Measurements from ENCODE around the gene PLG.
"Not testable (repeated sequence)": the region's sequence is repeated elsewhere in the genome, so short reads cannot be mapped to it uniquely, and the experiment has no call there.

PLG gene

GRCh38 chr6:160701918-160702680 is at the start of gene PLG:
Gene PLG, plus strand, starts transcription at chr6:160702244. Its CDS starts 61 bp downstream, at chr6:160702305.
- DNase-seq (ENCODE audit: low read depth, low spot score): not testable (repeated sequence)

GRCh38 chr6:160659562-160659961 is 42.5 kb upstream of the PLG start:
- no peak for DNase-seq (ENCODE audit: low read depth, low spot score)

- DNase-seq (ENCODE audit: low read depth, low spot score): no peak
Measured at GRCh38 chr6:160661216-160661615, 40.8 kb upstream of the PLG start.

GRCh38 chr6:160662429-160662828 is 39.6 kb upstream of the PLG start:
- DNase-seq (ENCODE audit: low read depth, low spot score): no peak

GRCh38 chr6:160662842-160663241 is 39.2 kb upstream of the PLG start:
- no peak for DNase-seq (ENCODE audit: low read depth, low spot score)

- DNase-seq (ENCODE audit: low read depth, low spot score): not testable (repeated sequence)
Measured at GRCh38 chr6:160664198-160664597, 37.8 kb upstream of the PLG start, which contains the start of gene LPA. Gene LPA, minus strand, starts transcription at chr6:160664275. Its CDS starts 61 bp downstream, at chr6:160664214.

- DNase-seq (ENCODE audit: low read depth, low spot score): no peak
Measured at GRCh38 chr6:160667639-160668481, 34.2 kb upstream of the PLG start.

- DNase-seq (ENCODE audit: low read depth, low spot score): no peak
Measured at GRCh38 chr6:160668589-160668988, 33.5 kb upstream of the PLG start.

GRCh38 chr6:160676418-160676817 is 25.6 kb upstream of the PLG start:
- not testable (repeated sequence) for DNase-seq (ENCODE audit: low read depth, low spot score)

- DNase-seq (ENCODE audit: low read depth, low spot score): no peak
Measured at GRCh38 chr6:160678230-160678629, 23.8 kb upstream of the PLG start.

- DNase-seq (ENCODE audit: low read depth, low spot score): no peak
Measured at GRCh38 chr6:160678744-160679401, 23.2 kb upstream of the PLG start.

- peak; percentile 14 for DNase-seq (ENCODE audit: low read depth, low spot score)
Measured at GRCh38 chr6:160679402-160679769, 22.7 kb upstream of the PLG start.

GRCh38 chr6:160685101-160685761 is 16.8 kb upstream of the PLG start:
- DNase-seq (ENCODE audit: low read depth, low spot score): not testable (repeated sequence)

GRCh38 chr6:160685762-160686450 is 16.1 kb upstream of the PLG start:
- no peak for DNase-seq (ENCODE audit: low read depth, low spot score)

- DNase-seq (ENCODE audit: low read depth, low spot score): no peak
Measured at GRCh38 chr6:160690458-160690857, 11.6 kb upstream of the PLG start.

- no peak for DNase-seq (ENCODE audit: low read depth, low spot score)
Measured at GRCh38 chr6:160691617-160692016, 10.4 kb upstream of the PLG start.

GRCh38 chr6:160692369-160692959 is 9.6 kb upstream of the PLG start:
- DNase-seq (ENCODE audit: low read depth, low spot score): no peak

GRCh38 chr6:160695025-160695424 is 7.0 kb upstream of the PLG start:
- DNase-seq (ENCODE audit: low read depth, low spot score): not testable (repeated sequence)

- DNase-seq (ENCODE audit: low read depth, low spot score): not testable (repeated sequence)
Measured at GRCh38 chr6:160695622-160696021, 6.4 kb upstream of the PLG start.

GRCh38 chr6:160696884-160697283 is 5.2 kb upstream of the PLG start:
- not testable (repeated sequence) for DNase-seq (ENCODE audit: low read depth, low spot score)

- DNase-seq (ENCODE audit: low read depth, low spot score): no peak
Measured at GRCh38 chr6:160697826-160698225, 4.2 kb upstream of the PLG start.

Data from astrocyte of the hippocampus (primary cell).